Ammon's horn (tissue), 1 donor: ENCODE data around the gene LRRC52.
A peak's percentile ranks its signal among the peaks of the same experiment; 100 is the strongest.

Experiments used
- DNase-seq: peaks from one replicate; pipeline ENCODE4 v3.0.0-alpha.2; 2016; ENCODE audit warnings: low spot score

LRRC52 gene

DNA sequence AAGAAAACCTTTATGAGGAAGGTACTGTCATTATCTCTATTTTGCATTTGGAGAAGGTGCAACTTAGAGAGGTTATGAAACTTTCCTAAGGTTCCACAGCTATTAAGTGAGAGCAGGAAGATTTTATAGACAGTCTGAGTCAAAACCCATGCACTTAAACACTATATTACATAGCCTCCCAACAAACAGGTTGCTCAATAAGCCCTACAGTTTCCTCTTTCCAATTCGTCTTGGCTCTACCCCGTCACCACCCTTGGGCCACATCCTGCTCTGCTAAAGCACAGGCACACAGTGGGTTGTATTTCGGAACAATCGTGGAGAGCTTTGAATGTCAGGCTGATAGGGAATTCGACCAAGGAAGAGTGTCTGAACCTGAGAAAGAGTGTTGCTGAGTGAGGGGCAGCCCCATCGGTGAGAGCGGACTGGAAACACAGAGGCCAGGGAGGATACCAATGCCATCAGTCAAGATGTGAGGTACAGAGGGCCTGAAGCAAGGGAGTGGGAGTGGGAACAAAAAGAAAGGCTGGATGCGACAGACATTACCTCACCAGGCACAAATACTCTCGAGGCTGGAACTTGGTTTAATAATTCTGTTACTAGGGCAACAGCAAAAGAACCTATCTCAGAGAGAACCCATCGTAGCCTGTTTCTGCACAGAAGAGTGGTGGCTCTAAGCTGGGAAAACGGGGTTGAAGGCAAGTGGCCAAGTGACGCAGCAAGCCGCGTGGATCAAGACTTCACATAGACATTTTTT is 6.3 kb upstream of the LRRC52 start:
- DNase-seq = peak; percentile 43

DNA sequence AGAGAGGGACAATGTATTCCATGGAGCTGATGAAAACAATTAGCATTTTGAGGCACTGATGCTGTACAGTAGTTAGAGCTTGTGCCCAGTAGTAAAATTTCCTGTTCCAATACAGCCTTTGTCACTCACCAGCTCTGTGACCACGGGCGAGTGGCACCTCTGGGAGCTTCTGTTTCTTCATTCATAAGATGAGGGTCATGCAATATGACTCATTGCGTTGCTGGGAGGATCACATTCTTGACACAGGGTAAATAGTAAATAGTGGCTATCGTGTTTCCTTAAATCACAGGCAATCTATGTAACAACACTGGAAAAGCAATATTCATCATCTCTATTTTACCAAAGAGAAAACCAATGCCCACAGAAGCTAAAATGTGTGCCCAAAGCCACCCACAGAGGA is 4.5 kb upstream of the LRRC52 start:
- no peak for DNase-seq

DNA sequence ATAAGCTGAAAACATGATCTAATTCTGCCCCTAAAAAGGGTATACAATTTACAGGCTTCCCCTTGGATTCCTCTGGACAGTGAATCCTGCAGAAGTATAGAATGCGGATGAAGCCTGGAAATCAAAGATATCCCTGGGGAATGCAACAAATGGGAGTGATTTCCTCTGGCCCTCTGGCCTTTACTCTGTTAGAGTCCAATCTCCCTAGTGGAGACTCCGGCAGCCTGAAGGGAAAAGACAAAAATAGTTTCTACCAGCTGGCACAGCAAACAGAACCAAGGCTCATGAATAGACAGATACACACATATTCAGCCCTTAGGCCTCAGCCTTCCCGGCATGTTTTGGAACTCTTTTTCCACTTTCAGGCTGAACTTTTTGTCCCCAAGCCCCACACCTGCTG is 3.9 kb upstream of the LRRC52 start:
- DNase-seq = no peak

DNA sequence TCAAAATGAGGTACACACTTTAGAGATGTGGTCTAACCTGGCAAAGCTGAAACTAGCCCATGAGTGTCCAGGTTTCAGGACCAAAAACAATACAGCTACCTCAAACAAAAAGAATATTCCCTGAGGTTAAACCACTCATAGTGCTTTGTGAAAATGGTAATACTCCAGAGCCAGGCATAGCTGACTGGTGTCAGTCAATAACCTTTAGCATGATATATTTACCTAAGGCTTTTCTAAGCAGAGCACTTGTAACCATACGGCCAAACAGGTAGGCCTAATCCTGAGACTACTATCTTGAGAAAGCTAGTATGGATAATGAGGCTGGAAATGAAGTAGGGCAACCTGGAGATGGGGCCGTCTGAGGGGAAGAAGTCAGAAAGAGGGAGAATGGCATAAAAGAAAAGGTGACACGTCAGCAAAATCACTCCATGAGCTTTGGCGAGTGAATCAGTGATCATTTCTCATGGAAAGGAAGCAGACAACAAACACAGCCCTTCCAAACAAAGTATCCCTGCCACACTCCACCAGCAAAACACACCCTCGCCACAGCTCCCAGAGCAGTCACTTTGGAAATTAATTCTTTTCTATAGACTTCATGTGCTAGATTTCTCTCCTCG is 1.7 kb upstream of the LRRC52 start:
- no peak for DNase-seq

GRCh38 chr1:165542647-165543046 is 1.2 kb upstream of the LRRC52 start:
- no peak for DNase-seq

DNA sequence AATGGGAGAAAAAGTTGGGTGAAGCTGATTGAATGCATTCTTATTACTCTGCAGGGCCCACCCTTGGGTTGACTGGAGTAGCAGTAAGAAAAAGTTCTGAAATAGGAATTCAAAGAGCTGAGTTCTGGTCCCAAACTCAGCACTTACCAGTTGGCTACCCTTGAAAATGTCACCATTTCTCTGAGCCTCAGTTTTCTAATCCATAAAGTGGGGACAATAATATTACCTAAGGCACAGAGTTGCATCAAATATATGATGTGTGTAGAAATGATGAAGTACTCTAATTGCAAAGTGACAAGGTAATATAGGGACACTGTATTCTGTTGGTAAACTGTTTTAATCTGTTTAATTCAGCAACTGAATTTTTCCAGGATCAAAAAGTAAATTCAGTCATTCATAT is 1.2 kb downstream of the LRRC52 start:
- DNase-seq = no peak

- DNase-seq = no peak
Observed at GRCh38 chr1:165545974-165546373, 2.2 kb downstream of the LRRC52 start.

- no peak for DNase-seq
Observed at GRCh38 chr1:165549973-165550372, 6.2 kb downstream of the LRRC52 start.

DNA sequence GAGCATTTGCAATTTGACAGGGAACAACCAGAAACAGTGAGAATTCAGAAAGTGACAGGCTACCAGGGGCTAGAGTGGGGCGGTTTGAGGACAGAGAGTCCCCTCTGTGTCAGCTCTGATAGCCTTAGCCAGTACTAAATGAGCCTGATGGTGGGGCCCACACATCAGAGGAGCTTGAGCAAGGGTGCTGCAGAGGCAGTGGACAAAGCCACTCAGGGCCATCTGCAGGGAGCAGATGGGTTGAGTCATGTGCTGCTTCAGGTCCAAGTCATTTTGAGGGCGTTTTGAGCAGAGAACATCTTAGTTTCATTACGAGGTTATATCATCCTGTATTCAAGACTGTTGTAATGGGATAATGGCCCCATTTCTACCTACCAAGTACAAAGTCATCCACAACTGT is 7.7 kb downstream of the LRRC52 start:
- DNase-seq = no peak

GRCh38 chr1:165560883-165561656 is 17.3 kb downstream of the LRRC52 start:
- DNase-seq = no peak

DNA sequence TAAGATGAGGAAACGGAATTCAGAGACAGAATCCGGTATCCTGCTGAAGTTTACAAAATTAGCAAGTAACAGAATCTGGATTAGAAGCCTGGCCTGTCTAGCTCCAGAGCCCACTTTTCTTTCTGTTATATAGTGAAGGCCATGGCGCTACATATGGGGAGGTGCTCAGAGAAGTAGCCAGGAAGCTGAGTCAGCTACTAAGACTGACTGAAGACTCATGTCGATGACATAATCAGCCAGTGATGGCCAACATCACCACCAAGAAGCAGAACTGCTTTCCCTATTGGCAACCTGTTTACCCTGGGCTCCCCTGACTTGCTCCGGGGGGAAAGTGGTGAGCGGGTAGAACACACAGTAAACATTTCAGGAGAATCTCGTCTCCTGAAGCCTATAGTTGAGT is 18.8 kb downstream of the LRRC52 start:
- no peak for DNase-seq

DNA sequence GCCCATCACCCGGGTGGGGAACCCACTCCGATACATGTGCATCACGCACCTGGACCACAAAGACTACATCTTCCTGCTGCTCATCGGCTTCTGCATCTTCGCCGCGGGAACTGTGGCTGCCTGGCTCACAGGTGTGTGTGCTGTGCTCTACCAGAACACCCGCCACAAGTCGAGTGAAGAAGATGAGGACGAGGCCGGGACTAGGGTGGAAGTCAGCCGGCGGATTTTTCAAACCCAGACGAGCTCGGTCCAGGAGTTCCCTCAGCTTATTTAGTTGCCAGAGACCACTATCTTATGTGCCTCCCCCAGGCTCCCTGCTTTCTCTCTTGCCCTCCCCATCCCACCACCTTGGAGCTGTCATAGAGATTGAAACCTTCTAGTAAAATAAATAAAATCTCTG is 19.8 kb downstream of the LRRC52 start:
- no peak for DNase-seq

GRCh38 chr1:165564561-165564960 is 20.8 kb downstream of the LRRC52 start:
- DNase-seq = no peak

- DNase-seq = no peak
Observed at GRCh38 chr1:165565751-165566490, 22.1 kb downstream of the LRRC52 start.

- no peak for DNase-seq
Observed at GRCh38 chr1:165570078-165570477, 26.3 kb downstream of the LRRC52 start.

- DNase-seq = no peak
Observed at GRCh38 chr1:165573787-165574186, 30.0 kb downstream of the LRRC52 start.

GRCh38 chr1:165574295-165574694 is 30.5 kb downstream of the LRRC52 start:
- DNase-seq = no peak

- no peak for DNase-seq
Observed at GRCh38 chr1:165575468-165576099, 31.8 kb downstream of the LRRC52 start.

- DNase-seq = no peak
Observed at GRCh38 chr1:165576536-165576935, 32.7 kb downstream of the LRRC52 start.

GRCh38 chr1:165577707-165578106 is 33.9 kb downstream of the LRRC52 start:
- no peak for DNase-seq

DNA sequence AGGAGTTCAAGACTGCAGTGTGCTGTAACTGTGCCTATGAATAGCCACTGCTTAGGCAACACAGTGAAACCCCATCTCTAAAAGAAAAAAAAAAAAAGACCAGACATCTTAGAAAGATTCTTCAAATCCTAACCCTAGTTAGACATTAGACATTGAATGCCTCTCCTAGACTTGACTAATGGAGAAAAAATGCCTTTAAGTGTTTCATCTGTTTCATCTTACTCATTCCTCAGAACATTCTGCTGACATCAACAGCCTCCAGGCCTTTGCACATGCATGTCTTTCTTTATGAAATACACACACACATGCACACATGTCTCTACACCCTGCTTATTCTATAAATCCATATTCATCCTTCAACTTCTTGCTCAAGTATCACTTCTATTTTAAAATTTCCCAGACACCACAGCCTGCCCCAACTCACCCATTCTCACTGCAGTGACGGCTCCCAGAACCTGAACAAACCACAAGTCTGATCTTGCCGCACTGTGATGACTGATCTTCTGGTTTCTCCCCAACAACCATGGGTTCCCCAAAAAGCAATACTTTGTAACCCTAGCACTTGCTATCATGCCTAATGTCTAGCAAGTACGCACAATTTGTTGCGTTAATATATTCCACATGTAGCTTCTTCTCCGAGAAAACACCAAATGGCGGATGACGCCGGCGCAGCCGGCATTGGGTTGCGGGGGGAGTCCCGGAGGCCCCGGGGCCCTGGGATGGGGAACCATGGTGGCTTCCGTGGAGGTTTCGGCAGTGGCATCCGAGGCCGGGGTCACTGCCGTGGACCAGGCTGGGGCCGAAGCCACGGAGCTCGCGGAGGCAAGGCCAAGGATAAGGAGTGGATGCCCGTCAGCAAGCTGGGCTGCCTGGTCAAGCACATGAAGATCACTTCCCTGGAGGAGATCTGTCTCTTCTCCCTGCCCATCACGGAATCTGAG is 37.4 kb downstream of the LRRC52 start:
- DNase-seq = no peak
